H1 (cell line): ENCODE results near the gene GHRH.

Source experiments
- BRCA1 ChIP-seq: IDR thresholded peaks from 2 replicates; pipeline ENCODE4 v1.6.1; 2012; ENCODE audit warnings: low read depth, low read length, improper control_type of control experiment
- CEBPB ChIP-seq: IDR thresholded peaks from 2 replicates; pipeline ENCODE4 v1.6.1; 2012; ENCODE audit warnings: low read depth, low read length
- EGR1 ChIP-seq: IDR thresholded peaks from 2 replicates; pipeline ENCODE4 v1.6.1; 2011; ENCODE audit warnings: low read depth, low read length, borderline replicate concordance
- EP300 ChIP-seq, 2 experiments: IDR thresholded peaks; 1 replicate in 1 of 2; 2 replicates in 1 of 2; pipeline ENCODE4 v1.6.1; 2011 to 2012; ENCODE audit warnings: low read depth in 2 of 2, low read length in 2 of 2, mild to moderate bottlenecking in 2 of 2, borderline replicate concordance in 1 of 2, inconsistent platforms in 1 of 2, moderate library complexity in 1 of 2
- EZH2 ChIP-seq: fragments of 200-600 bp; sonication (generic); IDR thresholded peaks from 2 replicates; pipeline ENCODE4 v1.7.1; 2012; ENCODE audit warnings: low read depth, mild to moderate bottlenecking, moderate library complexity, low read length, inconsistent platforms; ENCODE audit not compliant: severe bottlenecking
- GABPA ChIP-seq: IDR thresholded peaks from 2 replicates; pipeline ENCODE4 v1.6.1; 2011; ENCODE audit warnings: mild to moderate bottlenecking, low read length, moderate library complexity, borderline replicate concordance; ENCODE audit not compliant: insufficient read depth
- POLR2A ChIP-seq, 2 experiments: IDR thresholded peaks; 1 replicate in 1 of 2; 2 replicates in 1 of 2; pipeline ENCODE4 v1.6.1; 2011; ENCODE audit warnings: low read depth in 2 of 2, low read length in 2 of 2, mild to moderate bottlenecking in 2 of 2; ENCODE audit errors: control extremely low read depth in 1 of 2
- POLR2AphosphoS5 ChIP-seq: IDR thresholded peaks from 2 replicates; pipeline ENCODE4 v1.6.1; 2011; ENCODE audit warnings: low read depth, low read length
- RFX5 ChIP-seq: IDR thresholded peaks from 2 replicates; pipeline ENCODE4 v1.6.1; 2011; ENCODE audit warnings: low read depth, low read length, improper control_type of control experiment, borderline replicate concordance
- YY1 ChIP-seq: IDR thresholded peaks from 2 replicates; pipeline ENCODE4 v1.6.1; 2011; ENCODE audit warnings: low read depth, mild to moderate bottlenecking, low read length
- TF ChIP-seq, protein P1 (sequence below), 3 experiments: IDR thresholded peaks; 1 replicate in 2 of 3; 2 replicates in 1 of 3; pipeline versions ENCODE4 v1.5.1 to v1.6.1; 2011; ENCODE audit warnings: low read length in 3 of 3, mild to moderate bottlenecking in 3 of 3, inconsistent platforms in 2 of 3, low read depth in 1 of 3, moderate library complexity in 1 of 3; ENCODE audit not compliant: insufficient read depth in 1 of 3; ENCODE audit errors: control extremely low read depth in 1 of 3
- TF ChIP-seq, protein P2 (sequence below): IDR thresholded peaks from 2 replicates; pipeline ENCODE4 v1.6.1; 2012; ENCODE audit warnings: inconsistent platforms
- TF ChIP-seq, protein P3 (sequence below): IDR thresholded peaks from 2 replicates; pipeline ENCODE4 v1.6.1; 2012; ENCODE audit warnings: inconsistent platforms

DNA sequence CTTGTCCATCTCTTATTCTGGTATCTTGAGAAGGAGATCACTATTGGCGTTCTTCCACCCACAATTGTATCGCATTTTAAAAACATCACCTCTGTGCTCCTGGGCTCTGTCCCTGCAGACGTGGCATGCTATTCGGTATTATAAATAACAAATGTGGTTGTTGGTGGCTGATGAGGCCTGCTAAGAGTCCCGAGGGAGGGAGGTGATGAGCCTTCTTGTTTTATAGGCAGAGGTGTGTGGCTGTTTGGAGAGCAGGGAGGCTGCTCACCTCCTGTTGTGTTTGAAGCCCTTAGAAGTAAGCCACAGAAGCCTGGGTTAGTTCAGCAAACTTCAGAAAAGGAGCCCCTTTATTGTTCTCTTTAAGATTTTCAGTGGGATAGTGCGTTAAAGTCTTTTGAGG lies 43.5 kb upstream of the GHRH start:
- TF ChIP-seq POLR2AphosphoS5 (no peak), GABPA (no peak), POLR2A (IDR thresholded peaks at IDR 0.05; ENCODE audit: control extremely low read depth in 1 of 2, low read depth in 2 of 2, low read length in 2 of 2) (no peak), YY1 (no peak), EZH2 (no peak), EP300 (IDR thresholded peaks at IDR 0.05; ENCODE audit: borderline replicate concordance in 1 of 2, low read depth in 2 of 2, low read length in 2 of 2) (no peak), BRCA1 (no peak), EGR1 (no peak), CEBPB (no peak), RFX5 (no peak)
- TF ChIP-seq, protein P1, sequence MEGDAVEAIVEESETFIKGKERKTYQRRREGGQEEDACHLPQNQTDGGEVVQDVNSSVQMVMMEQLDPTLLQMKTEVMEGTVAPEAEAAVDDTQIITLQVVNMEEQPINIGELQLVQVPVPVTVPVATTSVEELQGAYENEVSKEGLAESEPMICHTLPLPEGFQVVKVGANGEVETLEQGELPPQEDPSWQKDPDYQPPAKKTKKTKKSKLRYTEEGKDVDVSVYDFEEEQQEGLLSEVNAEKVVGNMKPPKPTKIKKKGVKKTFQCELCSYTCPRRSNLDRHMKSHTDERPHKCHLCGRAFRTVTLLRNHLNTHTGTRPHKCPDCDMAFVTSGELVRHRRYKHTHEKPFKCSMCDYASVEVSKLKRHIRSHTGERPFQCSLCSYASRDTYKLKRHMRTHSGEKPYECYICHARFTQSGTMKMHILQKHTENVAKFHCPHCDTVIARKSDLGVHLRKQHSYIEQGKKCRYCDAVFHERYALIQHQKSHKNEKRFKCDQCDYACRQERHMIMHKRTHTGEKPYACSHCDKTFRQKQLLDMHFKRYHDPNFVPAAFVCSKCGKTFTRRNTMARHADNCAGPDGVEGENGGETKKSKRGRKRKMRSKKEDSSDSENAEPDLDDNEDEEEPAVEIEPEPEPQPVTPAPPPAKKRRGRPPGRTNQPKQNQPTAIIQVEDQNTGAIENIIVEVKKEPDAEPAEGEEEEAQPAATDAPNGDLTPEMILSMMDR (IDR thresholded peaks at IDR 0.05; ENCODE audit: control extremely low read depth in 1 of 3, insufficient read depth in 1 of 3, low read depth in 1 of 3, low read length in 3 of 3) = no peak
- TF ChIP-seq, protein P2, sequence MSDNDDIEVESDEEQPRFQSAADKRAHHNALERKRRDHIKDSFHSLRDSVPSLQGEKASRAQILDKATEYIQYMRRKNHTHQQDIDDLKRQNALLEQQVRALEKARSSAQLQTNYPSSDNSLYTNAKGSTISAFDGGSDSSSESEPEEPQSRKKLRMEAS = no peak
- TF ChIP-seq, protein P3, sequence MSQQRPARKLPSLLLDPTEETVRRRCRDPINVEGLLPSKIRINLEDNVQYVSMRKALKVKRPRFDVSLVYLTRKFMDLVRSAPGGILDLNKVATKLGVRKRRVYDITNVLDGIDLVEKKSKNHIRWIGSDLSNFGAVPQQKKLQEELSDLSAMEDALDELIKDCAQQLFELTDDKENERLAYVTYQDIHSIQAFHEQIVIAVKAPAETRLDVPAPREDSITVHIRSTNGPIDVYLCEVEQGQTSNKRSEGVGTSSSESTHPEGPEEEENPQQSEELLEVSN = no peak
